Measurements from ENCODE around the gene PCBP4. TPM values are rescaled to one million over a fixed set of nuclear protein-coding genes. Genes with fewer than 3 reads are reported as not detected.

PCBP4 gene
- polyA plus RNA-seq, 1 donor (not counting 4 experiments of a cell fraction or from before 2014, with no cell fraction given), result 25.2 TPM

- Histone ChIP-seq H3K4me2 (ENCODE audit: control insufficient read depth, extremely low read depth, insufficient read depth, low read depth, low read length) (peak overlapping the region; percentile 25), H3K9me3 (ENCODE audit: control insufficient read depth, low read depth, low read length) (peaks cover 4% of the 10 kb centered on the region), H2AFZ (ENCODE audit: control insufficient read depth, low read length) (no peak overlapping the region), H3K36me3 (ENCODE audit: control insufficient read depth in 2 of 2, extremely low read depth in 1 of 2, insufficient read depth in 2 of 2, low read length in 2 of 2) (no peaks in the 10 kb centered on the region), H3K79me2 (ENCODE audit: control insufficient read depth, insufficient read depth, low read length) (no peaks in the 10 kb centered on the region), H3K27me3 (ENCODE audit: control insufficient read depth, extremely low read depth, insufficient read depth, low read length) (no peaks in the 10 kb centered on the region), H3K9ac (ENCODE audit: control insufficient read depth, extremely low read depth, insufficient read depth, low read length) (no peak overlapping the region), H4K20me1 (ENCODE audit: control insufficient read depth, extremely low read depth, insufficient read depth, low read length) (no peaks in the 10 kb centered on the region), H3K4me1 (ENCODE audit: control insufficient read depth, extremely low read depth, insufficient read depth, low read length) (peaks cover 9% of the 10 kb centered on the region), H3K4me3 (ENCODE audit: control insufficient read depth in 2 of 3, extremely low read depth in 1 of 3, insufficient read depth in 2 of 3, low read depth in 1 of 3, low read length in 3 of 3) (no peak overlapping the region), H3K9me1 (ENCODE audit: control insufficient read depth, extremely low read depth, insufficient read depth, low read length) (no peaks in the 10 kb centered on the region), H3K27ac (ENCODE audit: control insufficient read depth, insufficient read depth, low read length) (no peak overlapping the region)
- no peak for TF ChIP-seq EZH2 (IDR thresholded peaks at IDR 0.05; ENCODE audit: low read length)
- TF ChIP-seq, protein P1, sequence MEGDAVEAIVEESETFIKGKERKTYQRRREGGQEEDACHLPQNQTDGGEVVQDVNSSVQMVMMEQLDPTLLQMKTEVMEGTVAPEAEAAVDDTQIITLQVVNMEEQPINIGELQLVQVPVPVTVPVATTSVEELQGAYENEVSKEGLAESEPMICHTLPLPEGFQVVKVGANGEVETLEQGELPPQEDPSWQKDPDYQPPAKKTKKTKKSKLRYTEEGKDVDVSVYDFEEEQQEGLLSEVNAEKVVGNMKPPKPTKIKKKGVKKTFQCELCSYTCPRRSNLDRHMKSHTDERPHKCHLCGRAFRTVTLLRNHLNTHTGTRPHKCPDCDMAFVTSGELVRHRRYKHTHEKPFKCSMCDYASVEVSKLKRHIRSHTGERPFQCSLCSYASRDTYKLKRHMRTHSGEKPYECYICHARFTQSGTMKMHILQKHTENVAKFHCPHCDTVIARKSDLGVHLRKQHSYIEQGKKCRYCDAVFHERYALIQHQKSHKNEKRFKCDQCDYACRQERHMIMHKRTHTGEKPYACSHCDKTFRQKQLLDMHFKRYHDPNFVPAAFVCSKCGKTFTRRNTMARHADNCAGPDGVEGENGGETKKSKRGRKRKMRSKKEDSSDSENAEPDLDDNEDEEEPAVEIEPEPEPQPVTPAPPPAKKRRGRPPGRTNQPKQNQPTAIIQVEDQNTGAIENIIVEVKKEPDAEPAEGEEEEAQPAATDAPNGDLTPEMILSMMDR (optimal IDR thresholded peaks at IDR 0.05 in 1 of 3, IDR thresholded peaks at IDR 0.05 in 1 of 3, conservative IDR thresholded peaks at IDR 0.05 in 1 of 3; ENCODE audit: extremely low read depth in 1 of 3, insufficient read depth in 2 of 3, low read length in 3 of 3), result no peak
- peak; percentile 29 for FAIRE-seq
- no peak for DNase-seq (ENCODE audit: low read depth, low spot score)
- dilution Hi-C loops (cut with MboI; ENCODE audit: extremely low pct_ligation_motif_present, low sequenced_read_pairs), result no loop called here
Measured at GRCh38 chr3:51908026-51908425, 59.2 kb downstream of the PCBP4 start.

Small RNA genes lying within 50 kb of the gene (small RNA-seq; reads per million reads assigned to genes)
- gene AC115284.1 (ENCODE audit: insufficient read length in 3 of 3, low read depth in 3 of 3, low replicate concordance in 1 of 3), result 0 reads per million in 3 experiments

Other genes starting within 250 kb of the PCBP4 start
- not detected in 3 replicates for gene IQCF6, start 188.2 kb downstream of the PCBP4 start, polyA plus RNA-seq
- gene IQCF2, start 105.8 kb downstream of the PCBP4 start, polyA plus RNA-seq, result not detected in 3 replicates
- gene IQCF5, start 91.9 kb downstream of the PCBP4 start, polyA plus RNA-seq, result not detected in 3 replicates
- gene IQCF1, start 64.1 kb downstream of the PCBP4 start, polyA plus RNA-seq, result 0.12 TPM in 1 of 3 replicates, not detected in the others
- 21.8 to 34.5 TPM (median 23.8 TPM) in 3 replicates for gene RRP9, start 25.6 kb downstream of the PCBP4 start, polyA plus RNA-seq
- 5.4 to 9.3 TPM (median 6.4 TPM) in 3 replicates for gene PARP3, start 25.1 kb downstream of the PCBP4 start, polyA plus RNA-seq
- gene GPR62, start 12.1 kb downstream of the PCBP4 start, polyA plus RNA-seq, result not detected in 3 replicates
- gene ABHD14B, start 6.6 kb upstream of the PCBP4 start, polyA plus RNA-seq, result 32.8 to 57.2 TPM (median 34.7 TPM) in 3 replicates
- 6.9 to 10.6 TPM (median 7.5 TPM) in 3 replicates for gene ABHD14A, start 7.6 kb upstream of the PCBP4 start, polyA plus RNA-seq
- gene ACY1, start 16.1 kb upstream of the PCBP4 start, polyA plus RNA-seq, result 71.8 to 91.8 TPM (median 76.6 TPM) in 3 replicates
- gene RPL29, start 28.4 kb upstream of the PCBP4 start, polyA plus RNA-seq, result 1,648 to 2,317 TPM (median 2,262 TPM) in 3 replicates
- gene DUSP7, start 89.1 kb upstream of the PCBP4 start, polyA plus RNA-seq, result 103 to 172 TPM (median 121 TPM) in 3 replicates
- gene POC1A, start 187.0 kb upstream of the PCBP4 start, polyA plus RNA-seq, result 7.2 to 11.5 TPM (median 11.3 TPM) in 3 replicates
- gene ALAS1, start 230.7 kb upstream of the PCBP4 start, polyA plus RNA-seq, result 54.6 to 109 TPM (median 74.1 TPM) in 3 replicates

All from keratinocyte (primary cell).